Right cardiac atrium (tissue), 5 donors: ENCODE data around the gene GPER1. TPM values are rescaled to one million over a fixed set of nuclear protein-coding genes. Genes with fewer than 3 reads are reported as not detected.
"Not testable (repeated sequence)": the region's sequence is repeated elsewhere in the genome, so short reads cannot be mapped to it uniquely, and the experiment has no call there.

Source experiments
- ATAC-seq, 2 donors: fragments of 200-7000 bp; cut with Tn5 transposase; one replicate each; pipeline versions ENCODE4 v1.8.0 to v1.9.1; 2020; ENCODE audit warnings: moderate library complexity in 2 of 2, mild to moderate bottlenecking in 1 of 2
- DNase-seq, 3 donors: peaks; one replicate each; pipeline ENCODE4 v3.0.0-alpha.2; 2020
- H3K27ac ChIP-seq: one replicate; pipeline ENCODE4 v1.5.1; 2013; ENCODE audit warnings: mild to moderate bottlenecking, low read length, control low read depth, moderate library complexity
- H3K27me3 ChIP-seq: one replicate; pipeline ENCODE4 v1.6.1; 2013; ENCODE audit not compliant: control insufficient read depth, insufficient read depth
- H3K4me1 ChIP-seq: one replicate; pipeline ENCODE4 v1.6.1; 2013; ENCODE audit warnings: low read length; ENCODE audit not compliant: control insufficient read depth, insufficient read depth
- H3K4me3 ChIP-seq: one replicate; pipeline ENCODE4 v1.5.1; 2013; ENCODE audit warnings: low read length, control low read depth
- H3K9me3 ChIP-seq: one replicate; pipeline ENCODE4 v1.6.1; 2013; ENCODE audit warnings: low read length; ENCODE audit not compliant: control insufficient read depth
- WGBS: extraction: QIAGEN DNeasy Blood & Tissue Kit; methylation state at CpG from one replicate; pipeline ENCODE4 v1.1.7; 2013; 5-methylcytosine and 5-hydroxymethylcytosine counted together
- intact Hi-C, 4 donors: fragments of 100-400 bp; cut with DNase I; formaldehyde crosslinking; loops; one replicate each; pipeline versions ENCODE4 v1.11.0 to v1.14.0; 2022 to 2023
- polyA plus RNA-seq: library from polyadenylated mRNA; stranded (reverse); fragments of 200-250 nt; gene quantifications from one replicate; pipeline ENCODE4 v1.2.3, GENCODE V29; 2013
- total RNA-seq, 4 donors: library from RNA; stranded (reverse); fragmentation: NEBNext Ultra II Directional; extraction: Animal tissue kit (Norgen Biotek cat#: 25700); gene quantifications; one replicate each; pipeline ENCODE4 v1.2.1, GENCODE V29; 2021
- donor health status: healthy with polysubstance abuse.
- donor health status: DM: no; HTN: yes; CAD: no.
- donor health status: DM: no; HTN: no; CAD: no.
- donor health status: DM: no; HTN: yes; CAD: no; lungs with severe emphysema.
- donor health status: DM: yes; HTN: yes; CAD: no.

GPER1 gene
- total and polyA plus RNA-seq, 5 donors, result 3.0 to 6.7 (median 4.3) TPM

DNA sequence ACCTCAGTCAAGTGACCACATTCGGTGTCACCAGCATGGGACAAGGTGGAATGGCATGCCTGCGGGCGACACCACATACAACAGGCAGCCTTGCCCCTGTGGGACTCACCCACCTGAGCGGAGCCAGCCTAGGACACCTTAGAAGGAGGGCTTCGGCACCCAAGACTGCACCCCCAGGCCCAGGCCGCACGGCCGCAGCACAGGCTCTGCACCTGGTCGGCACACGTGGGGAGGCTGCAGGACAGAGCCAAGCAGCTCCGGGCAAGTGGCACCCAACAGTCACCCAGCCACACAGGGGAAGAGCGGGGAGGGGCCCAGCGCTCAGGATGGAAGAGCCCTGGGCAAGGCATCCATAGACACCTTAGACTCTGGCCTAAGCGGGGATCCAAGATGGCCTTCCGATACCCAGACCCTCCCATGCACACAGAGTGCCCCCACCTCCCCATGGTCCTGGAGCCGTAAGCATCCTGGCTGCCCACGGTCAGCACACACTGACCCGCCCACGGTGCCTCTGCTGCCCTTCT, 16.1 kb upstream of the GPER1 start:
- H3K9me3 ChIP-seq, result no peaks in the 10 kb centered on the region
- no peak overlapping the region for H3K4me3 ChIP-seq
- intact Hi-C loops, result no loop called here
- no peak for ATAC-seq
- WGBS, result 95% methylated on average over 19 of the region's 19 CpGs
- H3K27ac ChIP-seq, result no peak overlapping the region
- no peak for DNase-seq
- H3K4me1 ChIP-seq, result no peaks in the 10 kb centered on the region
- H3K27me3 ChIP-seq, result no peaks in the 10 kb centered on the region

DNA sequence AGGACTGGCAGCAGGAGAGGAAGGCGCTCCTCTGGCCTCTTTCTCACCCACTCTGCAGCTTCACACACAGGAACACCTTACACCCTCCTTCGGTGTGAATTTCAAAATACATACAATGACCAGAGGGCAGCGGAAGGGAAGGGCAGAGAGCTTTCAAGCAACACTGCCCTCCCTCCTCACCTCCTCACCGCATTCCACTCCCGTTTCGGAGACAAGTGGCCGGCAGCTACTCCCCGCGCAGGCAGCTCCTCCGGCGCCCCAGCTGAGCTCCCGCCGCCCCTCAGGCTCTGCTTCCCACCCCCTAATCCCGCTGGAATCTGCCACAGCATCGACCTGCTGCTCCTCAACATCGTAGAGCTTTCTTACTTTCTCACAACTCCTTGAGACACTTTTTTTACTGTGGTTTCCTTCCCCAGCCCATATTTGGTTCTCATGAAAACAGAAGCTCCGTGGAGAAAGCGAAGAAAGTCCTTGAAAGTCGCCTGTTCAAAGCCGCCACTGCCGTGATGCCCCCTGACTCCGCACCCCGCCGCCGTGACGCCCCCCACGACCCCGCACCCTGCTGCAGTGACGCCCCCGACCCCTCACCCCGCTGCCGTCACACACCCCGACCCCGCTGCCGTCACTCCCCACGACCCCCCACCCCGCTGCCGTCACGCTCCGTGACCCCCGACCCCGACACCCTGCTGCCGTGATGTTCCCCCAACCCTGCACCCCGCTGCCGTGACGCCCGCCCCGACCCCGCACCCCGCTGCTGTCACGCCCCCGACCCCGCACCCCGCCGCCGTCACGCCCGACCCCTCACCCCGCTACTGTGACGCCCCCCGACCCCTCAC, 14.6 kb upstream of the GPER1 start:
- DNase-seq (no peak), ATAC-seq (no peak)
- intact Hi-C loops, result no loop called here
- H3K4me1 ChIP-seq, result no peaks in the 10 kb centered on the region
- H3K4me3 ChIP-seq, result no peak overlapping the region
- H3K27ac ChIP-seq, result no peak overlapping the region
- WGBS, result 73% methylated on average over 59 of the region's 61 CpGs
- no peaks in the 10 kb centered on the region for H3K9me3 ChIP-seq
- H3K27me3 ChIP-seq, result no peaks in the 10 kb centered on the region

DNA sequence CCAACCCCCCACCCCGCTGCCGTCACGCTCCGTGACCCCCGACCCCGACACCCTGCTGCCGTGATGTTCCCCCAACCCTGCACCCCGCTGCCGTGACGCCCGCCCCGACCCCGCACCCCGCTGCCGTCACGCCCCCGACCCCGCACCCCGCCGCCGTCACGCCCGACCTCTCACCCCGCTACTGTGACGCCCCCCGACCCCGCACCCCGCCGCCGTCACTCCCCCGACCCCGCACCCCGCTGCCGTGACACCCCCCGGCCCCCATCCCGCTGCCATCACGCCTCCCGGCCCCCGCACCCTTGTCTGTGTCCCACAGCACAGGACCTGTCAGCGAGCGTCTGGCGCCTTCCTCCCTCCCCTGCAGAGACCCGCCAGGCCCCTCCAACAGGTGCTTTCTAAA, 13.9 kb upstream of the GPER1 start:
- DNase-seq, H3K4me1 ChIP-seq, H3K27ac ChIP-seq, ATAC-seq, H3K4me3 ChIP-seq, H3K27me3 ChIP-seq, intact Hi-C loops, H3K9me3 ChIP-seq: not testable (repeated sequence)
- 88% methylated on average over 43 of the region's 43 CpGs for WGBS

DNA sequence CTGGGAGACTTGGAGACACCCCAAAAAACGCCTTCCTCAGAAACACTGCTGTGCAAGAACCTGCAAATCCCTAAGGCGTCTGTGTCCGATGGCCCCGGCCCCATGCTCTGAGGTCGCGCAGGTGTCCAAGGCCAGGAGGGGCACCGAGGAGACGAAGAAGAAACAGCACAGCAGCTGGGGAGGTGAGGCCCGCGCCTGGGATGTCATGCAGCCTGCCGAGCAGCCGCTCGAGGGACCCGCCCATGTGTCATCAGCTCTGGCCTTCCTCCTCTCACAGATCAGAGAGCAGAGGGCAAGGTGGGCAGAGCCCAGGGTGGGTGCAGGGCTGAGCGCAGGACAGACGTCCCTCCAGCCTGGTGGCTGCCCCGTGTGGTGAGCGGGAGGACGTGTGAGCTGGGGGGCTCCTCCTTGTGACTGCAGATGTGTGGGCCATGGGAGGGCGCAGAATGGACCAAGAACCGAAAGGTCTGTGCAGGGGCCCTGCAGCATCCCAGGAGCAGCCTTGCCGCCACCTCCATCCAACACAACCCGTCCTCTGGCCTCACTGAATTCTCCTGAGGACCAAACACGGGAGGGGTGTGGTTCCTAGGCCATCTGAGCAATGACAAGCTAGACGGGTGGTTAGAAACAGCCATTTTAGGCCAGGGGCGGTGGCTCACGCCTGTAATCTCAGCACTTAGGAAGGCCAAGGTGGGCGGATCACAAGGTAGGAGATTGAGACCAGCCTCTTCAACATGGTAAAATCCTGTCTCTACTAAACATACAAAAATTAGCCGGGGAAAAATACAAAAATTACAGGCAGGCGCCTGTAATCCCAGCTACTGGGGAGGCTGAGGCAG, 13.1 kb upstream of the GPER1 start:
- H3K4me3 ChIP-seq, result no peak overlapping the region
- DNase-seq (no peak), ATAC-seq (no peak)
- H3K27me3 ChIP-seq, result no peaks in the 10 kb centered on the region
- no peaks in the 10 kb centered on the region for H3K4me1 ChIP-seq
- no peaks in the 10 kb centered on the region for H3K9me3 ChIP-seq
- WGBS, result 87% methylated on average over 30 of the region's 30 CpGs
- H3K27ac ChIP-seq, result no peak overlapping the region
- intact Hi-C loops, result no loop called here

DNA sequence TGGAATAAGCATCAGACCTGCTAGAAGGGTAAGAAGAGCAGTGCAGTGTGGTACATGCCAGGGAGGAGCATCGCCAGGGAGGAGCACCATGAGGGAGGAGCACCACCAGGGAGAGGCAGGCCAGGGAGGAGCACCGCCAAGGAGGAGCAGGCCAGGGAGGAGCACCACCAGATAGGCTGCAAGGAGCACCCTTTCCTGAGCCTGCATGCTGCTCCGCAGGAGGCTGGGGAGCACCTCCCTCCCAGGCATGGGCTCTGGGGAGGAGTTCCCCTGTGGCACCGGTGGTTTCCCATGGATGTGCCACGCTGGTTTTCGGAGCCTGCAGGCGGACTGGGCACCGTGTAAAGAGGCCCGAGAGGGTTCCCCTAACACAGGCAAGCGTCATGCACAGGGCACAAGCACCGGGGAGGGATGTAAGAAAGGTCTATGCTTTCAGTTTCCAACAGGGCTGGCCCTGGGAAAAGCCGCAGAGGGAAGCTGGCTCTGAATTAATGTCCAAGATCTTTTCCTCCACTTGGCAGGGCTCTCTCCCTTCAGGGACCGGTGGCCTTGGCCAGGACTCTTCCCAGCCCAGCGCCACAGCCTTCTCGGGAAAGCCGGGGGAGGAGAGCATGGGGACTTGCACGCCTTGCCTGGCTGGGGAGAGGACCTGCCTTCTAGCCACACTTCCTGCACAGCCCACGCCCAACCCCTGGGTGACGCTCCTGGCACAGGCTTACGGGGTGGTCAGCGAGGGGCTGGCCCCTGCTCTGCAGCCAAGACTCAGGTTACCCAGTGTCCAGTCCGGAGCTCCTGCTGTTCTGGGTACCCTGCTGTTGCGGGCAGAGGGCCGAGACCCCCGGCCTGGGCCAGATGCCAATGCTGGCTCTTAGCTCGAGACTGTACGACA, 11.5 kb upstream of the GPER1 start:
- peak overlapping the region; percentile 16 for H3K27ac ChIP-seq
- ATAC-seq, result peak; percentile 78 to 86
- H3K4me3 ChIP-seq, result peak overlapping the region; percentile 1
- DNase-seq, result peak; percentile 75 to 90 (median 85)
- WGBS, result 43% methylated on average over 27 of the region's 27 CpGs
- no peaks in the 10 kb centered on the region for H3K4me1 ChIP-seq
- intact Hi-C loops, result no loop called here
- H3K9me3 ChIP-seq, result no peaks in the 10 kb centered on the region
- no peaks in the 10 kb centered on the region for H3K27me3 ChIP-seq

DNA sequence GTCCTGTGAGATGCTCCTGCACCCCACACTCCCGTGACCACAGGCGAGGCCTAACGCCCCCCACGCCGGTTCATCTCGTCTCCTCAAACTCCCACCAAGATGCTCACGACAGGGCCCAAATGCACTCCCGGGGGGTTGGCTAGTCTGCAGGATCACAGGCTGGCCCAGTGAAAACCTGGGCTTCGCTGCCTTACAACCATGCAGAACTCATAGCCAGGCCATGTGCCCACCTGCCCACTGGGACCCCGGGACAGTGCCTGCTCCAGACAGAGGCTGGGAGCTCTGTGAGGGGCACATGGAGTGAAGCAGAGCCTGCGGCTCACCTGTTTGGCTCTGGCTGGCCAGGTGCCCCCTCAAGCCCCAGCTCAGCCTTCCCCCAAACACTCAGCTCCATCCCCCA, 9.4 kb upstream of the GPER1 start:
- 93% methylated on average over 11 of the region's 11 CpGs for WGBS
- no peak overlapping the region for H3K4me3 ChIP-seq
- no peaks in the 10 kb centered on the region for H3K9me3 ChIP-seq
- no peaks in the 10 kb centered on the region for H3K4me1 ChIP-seq
- ATAC-seq (no peak), DNase-seq (no peak)
- intact Hi-C loops, result no loop called here
- H3K27me3 ChIP-seq, result no peaks in the 10 kb centered on the region
- no peak overlapping the region for H3K27ac ChIP-seq

DNA sequence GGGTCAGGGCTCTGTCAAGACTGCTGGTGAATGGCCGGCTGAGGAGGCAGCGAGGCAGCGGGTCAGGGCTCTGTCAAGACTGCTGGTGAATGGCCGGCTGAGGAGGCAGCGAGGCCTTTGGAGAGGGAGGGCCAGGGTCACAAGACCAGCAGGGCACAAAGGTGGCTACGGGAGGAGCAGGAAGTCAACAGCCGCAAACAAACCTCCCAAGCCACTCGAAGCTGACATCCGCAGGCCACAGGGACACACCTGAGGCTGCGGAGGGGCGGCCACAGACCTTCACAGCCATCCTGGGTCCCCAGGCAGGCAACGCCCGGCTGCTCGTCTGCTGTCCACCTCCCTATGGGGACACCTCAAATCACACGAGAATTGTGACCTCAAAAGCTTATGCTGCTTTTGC, 8.9 kb upstream of the GPER1 start:
- Histone ChIP-seq H3K27me3 (no peaks in the 10 kb centered on the region), H3K4me3 (no peak overlapping the region), H3K27ac (no peak overlapping the region), H3K9me3 (no peaks in the 10 kb centered on the region), H3K4me1 (no peaks in the 10 kb centered on the region)
- ATAC-seq (no peak), DNase-seq (no peak)
- intact Hi-C loops, result no loop called here
- 91% methylated on average over 15 of the region's 15 CpGs for WGBS

DNA sequence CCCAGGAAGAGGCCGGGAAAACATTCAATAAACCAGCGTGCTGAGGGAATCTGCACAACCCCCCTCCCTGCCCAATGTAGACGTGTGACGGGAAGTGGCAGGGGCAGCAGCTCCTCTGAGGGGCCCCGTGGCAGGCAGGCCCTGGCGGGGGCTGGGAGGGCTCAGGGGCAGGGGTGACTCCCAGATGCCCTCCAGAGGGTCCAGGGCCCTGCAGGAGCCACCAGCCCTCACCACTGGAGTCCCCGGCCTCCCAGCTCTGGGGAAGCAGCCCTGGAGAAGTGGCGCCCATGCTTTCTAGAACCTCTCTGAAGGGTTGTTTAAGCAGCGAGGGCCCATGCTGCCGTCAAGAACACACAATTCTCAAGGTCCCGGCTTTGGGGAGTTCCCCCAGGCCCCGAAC, 8.4 kb upstream of the GPER1 start:
- intact Hi-C loops, result no loop called here
- Histone ChIP-seq H3K27me3 (no peaks in the 10 kb centered on the region), H3K4me1 (no peaks in the 10 kb centered on the region), H3K9me3 (no peaks in the 10 kb centered on the region), H3K4me3 (no peak overlapping the region), H3K27ac (no peak overlapping the region)
- DNase-seq, result no peak
- ATAC-seq, result no peak
- 82% methylated on average over 12 of the region's 12 CpGs for WGBS

DNA sequence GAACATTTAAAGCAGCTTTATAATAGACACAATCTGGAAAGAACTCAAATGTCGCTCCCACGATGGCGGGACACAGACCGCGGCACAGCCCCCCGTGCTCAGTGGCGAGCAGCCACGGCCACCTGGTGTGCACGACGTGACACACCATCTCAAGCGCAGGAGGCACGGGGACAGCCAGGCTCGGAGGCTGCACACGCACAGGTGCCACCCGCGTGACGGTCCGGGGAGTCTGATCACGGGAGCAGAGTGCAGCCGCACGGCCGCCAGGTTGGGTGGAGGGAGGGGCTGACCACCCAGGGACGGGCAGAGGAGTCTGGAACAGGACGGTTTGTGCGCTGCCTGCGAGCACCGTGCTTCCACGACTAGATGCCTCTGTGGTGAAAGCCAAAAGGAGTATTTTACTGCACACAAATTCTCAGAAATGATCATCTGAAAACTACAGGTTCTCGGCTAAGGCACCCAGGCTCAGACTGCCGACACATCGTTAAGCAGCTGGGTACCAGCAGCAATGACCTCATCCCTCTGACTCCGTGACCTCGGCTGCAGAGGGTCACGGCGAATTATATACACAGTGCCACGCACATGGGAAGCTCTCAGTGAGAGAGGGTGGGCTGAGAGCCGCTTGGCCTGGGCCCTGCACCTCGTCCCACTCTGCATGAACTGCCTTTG, 7.5 kb upstream of the GPER1 start:
- DNase-seq (no peak), ATAC-seq (no peak)
- intact Hi-C loops, result no loop called here
- WGBS, result 91% methylated on average over 38 of the region's 38 CpGs
- no peaks in the 10 kb centered on the region for H3K4me1 ChIP-seq
- H3K4me3 ChIP-seq, result no peak overlapping the region
- no peak overlapping the region for H3K27ac ChIP-seq
- no peaks in the 10 kb centered on the region for H3K9me3 ChIP-seq
- no peaks in the 10 kb centered on the region for H3K27me3 ChIP-seq

DNA sequence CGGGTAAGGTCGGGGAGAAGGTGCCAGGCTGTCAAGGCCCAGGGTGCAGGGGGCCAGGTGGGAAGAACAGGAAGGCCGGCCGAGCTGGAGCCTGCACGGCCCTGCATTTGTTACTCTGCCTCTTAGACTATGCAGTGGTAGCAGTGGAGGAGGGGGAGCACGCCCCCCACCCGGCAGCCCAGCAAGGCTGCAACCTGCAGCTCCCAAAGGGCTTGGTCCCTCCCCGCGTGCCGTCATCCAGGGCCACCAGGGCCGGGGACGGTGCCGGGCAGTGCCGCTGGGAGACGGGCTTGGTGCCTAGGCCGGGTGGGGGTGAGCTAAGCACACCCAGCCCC, 7.0 kb upstream of the GPER1 start:
- H3K9me3 ChIP-seq, result no peaks in the 10 kb centered on the region
- DNase-seq (no peak), ATAC-seq (no peak)
- no peaks in the 10 kb centered on the region for H3K4me1 ChIP-seq
- intact Hi-C loops, result no loop called here
- no peak overlapping the region for H3K4me3 ChIP-seq
- no peak overlapping the region for H3K27ac ChIP-seq
- 95% methylated on average over 16 of the region's 16 CpGs for WGBS
- no peaks in the 10 kb centered on the region for H3K27me3 ChIP-seq
